ENCODE results near the gene USP12.
A peak's percentile ranks its signal among the peaks of the same experiment; 100 is the strongest.
"Not testable (repeated sequence)": the region's sequence is repeated elsewhere in the genome, so short reads cannot be mapped to it uniquely, and the experiment has no call there.

USP12 gene, protein sequence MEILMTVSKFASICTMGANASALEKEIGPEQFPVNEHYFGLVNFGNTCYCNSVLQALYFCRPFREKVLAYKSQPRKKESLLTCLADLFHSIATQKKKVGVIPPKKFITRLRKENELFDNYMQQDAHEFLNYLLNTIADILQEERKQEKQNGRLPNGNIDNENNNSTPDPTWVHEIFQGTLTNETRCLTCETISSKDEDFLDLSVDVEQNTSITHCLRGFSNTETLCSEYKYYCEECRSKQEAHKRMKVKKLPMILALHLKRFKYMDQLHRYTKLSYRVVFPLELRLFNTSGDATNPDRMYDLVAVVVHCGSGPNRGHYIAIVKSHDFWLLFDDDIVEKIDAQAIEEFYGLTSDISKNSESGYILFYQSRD

DNA sequence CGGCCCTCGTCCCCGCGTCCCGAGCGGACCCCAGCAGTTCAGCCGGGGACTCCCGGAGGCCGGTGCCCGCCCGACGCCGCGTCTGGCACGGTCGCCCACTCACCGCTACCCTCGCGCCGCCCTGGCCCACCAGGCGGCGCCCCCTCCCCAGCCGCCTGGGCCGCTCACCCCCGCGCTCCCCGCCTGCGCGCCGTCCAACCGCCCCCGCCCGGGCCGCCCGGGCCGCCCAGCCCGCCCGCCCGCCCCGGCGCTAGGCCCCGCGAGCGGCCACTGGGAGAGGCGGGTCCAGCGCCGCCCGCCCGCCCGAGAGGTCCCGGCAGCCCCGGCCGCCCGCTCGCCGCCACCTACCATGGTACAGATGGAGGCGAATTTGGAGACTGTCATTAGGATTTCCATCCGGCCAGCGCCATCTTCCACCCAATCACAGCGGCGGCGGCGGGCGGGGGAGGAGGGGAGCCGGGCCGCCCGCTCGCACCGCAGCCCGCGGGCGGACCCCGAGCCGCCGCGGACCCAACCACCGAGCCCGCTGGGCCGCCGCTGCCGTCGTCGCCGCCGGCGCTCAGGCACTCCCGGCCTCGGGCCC is at the start of gene USP12:
Gene USP12 (minus strand): TSS at position 568 of the 583 bp plus-strand sequence. CDS start 172 bp downstream, at position 396.
- Mint-ChIP-seq H3K27me3 (no peaks in the 10 kb centered on the region), H3K4me1 (ENCODE audit: low read depth) (peaks cover 61% of the 10 kb centered on the region)

DNA sequence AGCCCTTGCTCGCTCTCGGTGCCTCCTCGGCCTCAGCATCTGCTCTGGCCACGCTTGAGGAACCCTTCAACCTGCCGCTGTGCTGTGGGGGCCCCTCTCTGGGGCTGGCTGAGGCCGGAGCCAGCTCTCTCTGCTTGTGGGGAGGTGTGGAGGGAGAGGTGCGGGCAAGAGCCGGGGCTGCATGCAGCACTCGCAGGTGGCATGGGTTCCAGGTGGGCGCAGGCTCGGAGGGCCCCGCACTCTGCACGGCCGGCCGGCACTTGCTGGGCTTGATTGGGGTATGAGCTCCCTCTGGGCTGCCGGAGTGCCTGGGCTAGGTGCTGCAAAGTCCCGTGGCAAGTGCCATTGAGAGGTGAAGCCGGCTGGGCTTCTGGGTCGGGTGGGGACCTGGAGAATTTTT is 48.0 kb upstream of the USP12 start:
- Mint-ChIP-seq H3K27ac (no peak overlapping the region), H3K4me3 (no peak overlapping the region), H3K36me3 (ENCODE audit: low read depth) (peaks cover 8% of the 10 kb centered on the region), H3K4me1 (ENCODE audit: low read depth) (no peaks in the 10 kb centered on the region), H3K9me3 (no peaks in the 10 kb centered on the region), H3K27me3 (peaks cover 10% of the 10 kb centered on the region)
- DNase-seq: no peak

More for the DNA sequence above, at the start of gene USP12:
- no peak for DNase-seq
- Mint-ChIP-seq H3K4me3 (peak within 1 kb of the TSS; percentile 95), H3K36me3 (ENCODE audit: low read depth) (peaks cover 14% of the 10 kb centered on the region), H3K27ac (peak within 1 kb of the TSS; percentile 99), H3K9me3 (no peaks in the 10 kb centered on the region)

DNA sequence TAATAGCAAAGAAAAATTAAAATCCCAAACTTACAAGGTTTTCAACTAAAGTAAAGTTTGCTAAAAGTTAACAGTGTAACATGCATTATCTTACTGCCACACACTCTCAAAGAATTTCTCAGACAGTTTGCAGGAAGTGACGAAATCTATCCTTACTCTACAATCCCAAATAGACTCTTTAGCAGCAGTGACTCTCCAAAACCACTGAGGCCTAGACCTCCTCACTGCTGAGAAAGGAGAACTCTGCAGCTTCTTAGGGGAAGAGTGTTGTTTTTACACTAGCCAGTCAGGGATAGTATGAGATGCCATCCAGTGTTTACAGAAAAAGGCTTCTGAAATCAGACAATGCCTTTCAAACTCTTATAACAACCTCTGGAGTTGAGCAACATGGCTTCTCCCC is 47.2 kb upstream of the USP12 start:
- H3K4me1 Mint-ChIP-seq (ENCODE audit: low read depth); H3K27ac Mint-ChIP-seq; H3K9me3 Mint-ChIP-seq: not testable (repeated sequence)

DNA sequence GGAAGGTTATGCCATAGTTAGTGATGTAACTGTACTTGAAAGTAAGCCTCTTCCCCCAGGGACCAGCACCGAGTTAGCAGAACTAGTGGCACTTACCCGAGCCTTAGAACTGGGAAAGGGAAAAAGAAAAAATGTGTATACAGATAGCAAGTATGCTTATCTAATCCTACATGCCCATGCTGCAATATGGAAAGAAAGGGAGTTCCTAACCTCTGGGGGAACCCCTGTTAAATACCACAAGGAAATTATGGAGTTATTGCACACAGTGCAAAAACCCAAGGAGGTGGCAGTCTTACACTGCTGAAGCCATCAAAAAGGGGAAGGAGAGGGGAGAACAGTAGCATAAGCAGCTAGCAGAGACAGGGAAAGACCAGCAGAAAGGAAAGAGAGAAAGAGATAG is 46.2 kb upstream of the USP12 start:
- not testable (repeated sequence) for H3K27ac Mint-ChIP-seq; H3K9me3 Mint-ChIP-seq; DNase-seq; H3K4me1 Mint-ChIP-seq (ENCODE audit: low read depth); H3K36me3 Mint-ChIP-seq (ENCODE audit: low read depth); H3K27me3 Mint-ChIP-seq; H3K4me3 Mint-ChIP-seq

More for the DNA sequence above, 47.2 kb upstream of the USP12 start:
- peaks cover 10% of the 10 kb centered on the region for H3K27me3 Mint-ChIP-seq
- DNase-seq; H3K36me3 Mint-ChIP-seq (ENCODE audit: low read depth); H3K4me3 Mint-ChIP-seq: not testable (repeated sequence)

DNA sequence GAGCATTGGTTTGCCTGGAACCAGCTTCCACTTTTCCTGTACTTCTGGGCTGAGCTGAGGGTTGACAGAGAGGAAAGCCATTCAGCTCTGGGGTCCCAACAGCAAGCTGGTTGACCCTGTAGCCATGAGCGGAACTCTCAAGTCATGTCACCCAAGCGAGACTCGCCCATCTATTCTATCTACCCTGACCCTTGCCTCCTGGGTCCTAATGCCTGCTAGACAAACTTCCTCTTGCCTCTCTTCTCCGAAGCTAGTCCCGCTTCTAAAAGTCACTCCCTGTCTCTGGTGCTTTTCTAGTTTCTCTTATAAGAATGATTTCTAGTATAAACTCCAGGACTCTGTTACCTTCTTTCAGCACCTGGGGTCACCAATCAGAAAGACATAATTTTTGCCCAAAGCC is 41.8 kb upstream of the USP12 start:
- H3K27me3 Mint-ChIP-seq; DNase-seq; H3K9me3 Mint-ChIP-seq; H3K27ac Mint-ChIP-seq; H3K4me1 Mint-ChIP-seq (ENCODE audit: low read depth); H3K4me3 Mint-ChIP-seq; H3K36me3 Mint-ChIP-seq (ENCODE audit: low read depth): not testable (repeated sequence)

DNA sequence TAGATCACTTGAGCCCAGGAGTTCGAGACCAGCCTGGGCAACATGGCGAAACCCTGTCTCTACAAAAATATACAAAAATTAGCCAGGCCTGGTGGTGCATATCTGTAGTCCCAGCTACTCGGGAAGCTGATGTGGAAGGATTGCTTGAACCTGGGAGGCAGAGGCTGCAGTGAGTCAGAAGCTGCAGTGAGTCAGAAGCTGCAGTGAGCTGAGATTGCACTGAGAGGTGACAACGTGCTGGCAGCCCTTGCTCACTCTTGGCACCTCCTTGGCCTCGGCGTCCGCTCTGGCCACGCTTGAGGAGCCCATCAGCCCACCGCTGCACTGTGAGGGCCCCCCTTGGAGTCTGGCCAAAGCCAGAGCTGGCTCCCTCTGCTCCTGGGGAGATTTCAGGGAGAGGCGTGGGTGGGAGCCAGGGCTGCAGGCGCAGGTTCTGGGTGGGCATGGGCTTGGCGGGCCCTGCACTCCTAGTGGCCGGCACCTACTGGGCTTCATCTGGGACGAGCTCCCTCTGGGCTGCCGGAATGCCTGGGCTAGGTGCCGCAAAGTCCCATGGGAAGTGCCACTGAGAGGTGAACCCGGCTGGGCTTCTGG is 40.3 kb upstream of the USP12 start:
- no peak for DNase-seq
- H3K27me3 Mint-ChIP-seq: no peaks in the 10 kb centered on the region
- peaks cover 2% of the 10 kb centered on the region for H3K9me3 Mint-ChIP-seq
- peaks cover 7% of the 10 kb centered on the region for H3K4me1 Mint-ChIP-seq (ENCODE audit: low read depth)
- no peak overlapping the region for H3K4me3 Mint-ChIP-seq
- H3K36me3 Mint-ChIP-seq (ENCODE audit: low read depth): no peaks in the 10 kb centered on the region
- H3K27ac Mint-ChIP-seq: no peak overlapping the region

DNA sequence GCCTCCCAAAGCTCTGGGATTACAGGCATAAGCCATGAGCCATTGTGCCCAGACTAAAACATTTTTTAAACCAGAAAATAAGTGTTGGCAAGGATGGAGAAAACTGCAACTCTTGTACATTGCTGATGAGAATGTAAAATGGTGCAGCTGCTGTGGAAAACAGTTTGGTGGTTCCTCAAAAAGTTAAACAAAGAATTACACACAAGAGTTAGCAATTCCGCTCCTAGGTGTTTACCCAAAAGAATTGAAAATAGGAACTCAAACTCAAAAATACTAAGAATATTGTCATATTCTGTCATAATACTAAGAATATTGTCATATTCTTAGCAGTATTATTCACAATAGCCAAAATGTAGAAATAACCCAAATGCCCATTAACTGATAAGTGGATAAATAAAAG is 39.7 kb upstream of the USP12 start:
- Mint-ChIP-seq H3K27ac (no peak overlapping the region), H3K4me3 (no peak overlapping the region), H3K4me1 (ENCODE audit: low read depth) (peaks cover 7% of the 10 kb centered on the region), H3K36me3 (ENCODE audit: low read depth) (no peaks in the 10 kb centered on the region), H3K9me3 (peaks cover 2% of the 10 kb centered on the region), H3K27me3 (no peaks in the 10 kb centered on the region)
- DNase-seq: no peak

DNA sequence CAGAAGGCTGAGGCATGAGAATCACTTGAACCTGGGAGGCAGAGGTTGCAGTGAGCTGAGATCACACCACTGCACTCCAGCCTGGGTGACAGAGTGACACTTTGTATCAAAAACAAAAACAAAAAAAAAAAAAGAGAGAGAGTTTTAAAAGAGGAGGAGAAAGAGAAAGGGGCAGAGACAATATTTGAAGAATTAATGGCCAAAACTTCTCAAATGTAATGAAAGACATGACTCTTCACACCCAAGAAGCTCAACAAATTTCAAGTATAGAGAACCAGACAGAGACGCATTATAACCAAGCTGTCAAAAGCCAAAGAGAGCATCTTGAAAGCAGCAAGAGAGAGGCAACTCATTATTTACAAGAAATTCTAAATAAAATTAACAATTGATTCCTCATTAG is 36.9 kb upstream of the USP12 start:
- H3K4me1 Mint-ChIP-seq (ENCODE audit: low read depth): peaks cover 7% of the 10 kb centered on the region
- no peaks in the 10 kb centered on the region for H3K36me3 Mint-ChIP-seq (ENCODE audit: low read depth)
- DNase-seq: no peak
- H3K27ac Mint-ChIP-seq: no peak overlapping the region
- no peaks in the 10 kb centered on the region for H3K27me3 Mint-ChIP-seq
- H3K9me3 Mint-ChIP-seq: peaks cover 2% of the 10 kb centered on the region
- no peak overlapping the region for H3K4me3 Mint-ChIP-seq

DNA sequence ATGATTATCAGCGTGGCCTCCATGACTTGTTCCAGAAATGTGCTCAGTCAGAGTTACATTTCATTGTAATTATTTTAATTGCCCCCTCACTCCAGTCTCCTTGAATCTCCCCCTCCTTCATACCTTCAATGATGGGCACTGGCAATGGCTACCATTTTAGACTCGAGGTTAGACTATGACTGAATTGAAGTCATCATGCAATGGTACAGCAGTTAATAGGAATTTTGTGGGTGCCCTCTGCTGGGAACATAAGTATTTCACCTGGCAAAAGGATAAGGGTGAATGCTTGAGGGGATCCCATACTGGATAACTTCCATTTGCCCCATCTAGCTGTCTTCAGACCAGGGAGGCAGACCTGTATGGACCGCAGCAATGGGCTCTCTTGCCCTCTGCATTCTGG is 32.2 kb upstream of the USP12 start:
- H3K27ac Mint-ChIP-seq: no peak overlapping the region

DNA sequence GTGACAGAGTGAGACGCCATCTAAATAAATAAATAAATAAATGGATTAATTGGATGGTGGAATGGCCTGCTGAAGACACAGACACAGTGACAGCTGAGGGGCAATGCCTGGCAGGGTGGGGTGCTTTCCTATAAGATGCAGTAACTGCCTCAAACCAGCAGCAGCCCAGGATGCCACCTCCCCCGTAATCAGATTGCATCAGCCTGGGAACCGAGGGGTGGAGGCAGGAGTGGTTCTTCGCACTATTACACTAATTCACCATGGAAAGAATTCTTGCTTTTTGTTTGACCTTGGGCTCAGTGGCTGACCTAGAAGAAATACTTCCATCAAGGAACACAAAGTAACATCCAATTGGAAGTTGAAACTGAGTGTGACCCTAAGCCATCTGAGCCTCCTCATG is 31.6 kb upstream of the USP12 start:
- Mint-ChIP-seq H3K4me1 (ENCODE audit: low read depth) (peaks cover 10% of the 10 kb centered on the region), H3K4me3 (no peak overlapping the region), H3K36me3 (ENCODE audit: low read depth) (no peaks in the 10 kb centered on the region), H3K27me3 (no peaks in the 10 kb centered on the region), H3K9me3 (no peaks in the 10 kb centered on the region), H3K27ac (no peak overlapping the region)
- no peak for DNase-seq

More for the DNA sequence above, 32.2 kb upstream of the USP12 start:
- Mint-ChIP-seq H3K36me3 (ENCODE audit: low read depth) (no peaks in the 10 kb centered on the region), H3K9me3 (no peaks in the 10 kb centered on the region), H3K4me1 (ENCODE audit: low read depth) (peaks cover 10% of the 10 kb centered on the region), H3K27me3 (no peaks in the 10 kb centered on the region), H3K4me3 (no peak overlapping the region)
- DNase-seq: no peak

DNA sequence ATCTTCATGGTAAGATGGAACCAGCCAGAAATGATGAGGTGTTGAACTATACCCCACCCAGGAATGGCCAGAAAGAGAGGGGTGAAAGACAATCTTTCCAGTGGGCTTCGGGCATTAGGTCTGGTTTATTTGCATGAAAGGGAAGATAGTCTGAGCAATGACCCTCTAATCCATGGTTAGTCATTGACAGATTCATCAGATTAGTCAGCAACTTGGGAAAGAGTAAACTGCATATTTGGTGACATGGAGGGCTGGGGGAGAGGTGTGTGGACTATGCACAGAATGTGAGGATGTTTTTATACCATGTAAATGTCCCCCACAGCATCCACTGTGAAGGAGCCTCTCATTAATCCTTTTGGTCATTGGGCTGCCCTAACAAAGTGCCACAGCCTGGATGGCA is 30.1 kb upstream of the USP12 start:
- H3K27ac Mint-ChIP-seq: no peak overlapping the region
- no peak overlapping the region for H3K4me3 Mint-ChIP-seq
- peaks cover 2% of the 10 kb centered on the region for H3K27me3 Mint-ChIP-seq
- H3K9me3 Mint-ChIP-seq: no peaks in the 10 kb centered on the region
- no peaks in the 10 kb centered on the region for H3K36me3 Mint-ChIP-seq (ENCODE audit: low read depth)
- H3K4me1 Mint-ChIP-seq (ENCODE audit: low read depth): peaks cover 10% of the 10 kb centered on the region
- DNase-seq: no peak

DNA sequence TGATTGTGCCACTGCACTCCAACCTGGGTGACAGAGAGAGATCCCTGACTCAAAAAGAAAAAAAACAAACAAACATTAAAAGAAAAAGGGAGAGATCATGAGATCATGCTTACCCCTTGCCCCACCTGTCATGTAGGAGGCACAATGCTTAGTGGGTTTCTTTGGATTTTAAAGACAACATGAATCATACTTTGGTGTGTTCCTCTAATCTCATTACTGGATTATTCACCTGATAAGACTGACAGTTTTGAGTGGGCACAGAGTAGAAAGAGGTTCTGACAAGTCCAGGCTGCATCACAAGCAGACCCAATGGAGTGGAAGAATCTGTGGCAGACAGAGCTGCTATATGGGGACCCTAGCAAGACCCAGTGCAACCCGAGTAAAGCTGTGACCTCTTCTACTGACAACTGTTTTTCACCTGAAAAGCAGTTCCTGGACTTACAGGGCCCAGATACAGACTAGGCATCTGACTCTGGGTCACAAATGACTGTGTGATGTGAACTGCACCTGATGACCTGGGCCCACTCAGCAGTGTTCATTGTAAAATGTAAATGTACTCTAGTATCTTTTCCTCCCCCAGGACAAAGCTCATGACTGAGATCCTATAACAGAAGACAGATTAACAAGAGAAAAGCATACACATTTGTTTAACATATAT is 28.9 kb upstream of the USP12 start:
- Mint-ChIP-seq H3K9me3 (no peaks in the 10 kb centered on the region), H3K27ac (peak overlapping the region; percentile 65), H3K4me1 (ENCODE audit: low read depth) (peaks cover 13% of the 10 kb centered on the region), H3K36me3 (ENCODE audit: low read depth) (no peaks in the 10 kb centered on the region), H3K4me3 (no peak overlapping the region), H3K27me3 (peaks cover 8% of the 10 kb centered on the region)
- DNase-seq: no peak

DNA sequence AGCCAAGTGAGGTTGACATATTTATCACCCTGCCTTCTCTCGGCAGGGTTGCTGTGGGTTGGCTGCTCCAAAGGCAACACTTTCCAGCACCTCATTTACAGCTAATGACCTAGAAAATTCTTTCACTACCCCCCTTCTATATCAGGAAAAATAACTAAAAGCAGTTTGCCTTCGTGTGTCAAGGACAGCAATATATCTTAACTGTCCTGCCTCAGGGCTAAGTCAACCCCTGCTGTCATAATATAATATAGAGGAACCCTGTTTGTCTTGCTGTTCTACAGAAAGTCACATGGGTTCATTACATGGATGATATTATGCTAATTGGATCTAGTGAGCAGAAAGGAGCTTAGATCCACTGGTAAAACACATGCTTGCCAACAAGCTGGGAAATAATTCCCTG is 28.1 kb upstream of the USP12 start:
- Mint-ChIP-seq H3K4me3 (no peak overlapping the region), H3K9me3 (no peaks in the 10 kb centered on the region), H3K4me1 (ENCODE audit: low read depth) (peaks cover 21% of the 10 kb centered on the region), H3K36me3 (ENCODE audit: low read depth) (no peaks in the 10 kb centered on the region), H3K27ac (no peak overlapping the region), H3K27me3 (peaks cover 15% of the 10 kb centered on the region)
- DNase-seq: no peak

DNA sequence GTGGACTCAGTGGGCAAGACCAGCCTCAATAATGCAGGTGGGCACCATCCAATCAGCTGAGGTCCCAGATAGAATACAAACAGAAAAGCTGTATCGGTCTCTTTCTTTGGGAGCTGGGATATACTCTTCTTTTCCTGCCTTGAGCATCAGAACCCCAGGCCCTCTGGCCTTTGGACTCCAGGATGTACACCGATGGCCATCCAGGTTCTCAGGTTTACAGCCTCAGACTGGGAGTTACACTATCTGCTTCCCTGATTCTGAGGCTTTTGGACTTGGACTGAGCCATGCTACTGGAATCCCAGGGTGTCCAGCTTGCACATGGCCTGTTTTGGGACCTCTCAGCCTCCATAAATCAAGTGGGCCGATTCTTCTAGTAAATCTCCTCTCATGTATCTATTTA is 27.6 kb upstream of the USP12 start:
- Mint-ChIP-seq H3K4me3 (no peak overlapping the region), H3K27me3 (peaks cover 17% of the 10 kb centered on the region), H3K36me3 (ENCODE audit: low read depth) (no peaks in the 10 kb centered on the region), H3K4me1 (ENCODE audit: low read depth) (peaks cover 21% of the 10 kb centered on the region), H3K27ac (no peak overlapping the region), H3K9me3 (no peaks in the 10 kb centered on the region)
- no peak for DNase-seq

Data from activated T-cell treated with anti-CD3 and anti-CD28 coated beads, Interleukin-2, amount 50 U/mL, for 24 hours (primary cell).